GM23338 (cell line): ENCODE data around the gene BCOR.

Experiments
- CREB1 ChIP-seq: fragments of 250-450 bp; sonication (Bioruptor Pico); IDR thresholded peaks from 2 replicates; pipeline ENCODE4 v1.5.0; 2020; ENCODE audit warnings: low read depth, mild to moderate bottlenecking, moderate library complexity
- CTCF ChIP-seq, 2 experiments: fragments of 200-600 bp in 1 of 2; sonication (generic) in 1 of 2; conservative IDR thresholded peaks; 2 replicates each; pipeline versions ENCODE4 v1.5.1 to v1.6.1; 2016 to 2017; ENCODE audit warnings: antibody characterized with exemption in 2 of 2, low read depth in 2 of 2, mild to moderate bottlenecking in 2 of 2, moderate library complexity in 1 of 2
- EZH2 ChIP-seq: fragments of 200-600 bp; sonication (generic); IDR thresholded peaks from one replicate; pipeline ENCODE4 v1.8.0; 2017; ENCODE audit warnings: antibody characterized with exemption, mild to moderate bottlenecking, low read depth; ENCODE audit not compliant: unreplicated experiment
- EZH2phosphoT487 ChIP-seq: fragments of 200-600 bp; sonication (generic); IDR thresholded peaks from one replicate; pipeline ENCODE4 v1.8.1; 2018; ENCODE audit warnings: antibody characterized with exemption; ENCODE audit not compliant: unreplicated experiment
- JUNB ChIP-seq: IDR thresholded peaks from one replicate; pipeline ENCODE4 v1.6.1; 2016; ENCODE audit warnings: antibody characterized with exemption; ENCODE audit not compliant: unreplicated experiment
- NANOG ChIP-seq: IDR thresholded peaks from 2 replicates; pipeline ENCODE4 v1.6.1; 2016; ENCODE audit warnings: antibody characterized with exemption, borderline replicate concordance
- POLR2AphosphoS5 ChIP-seq: IDR thresholded peaks from 2 replicates; pipeline ENCODE4 v1.6.1; 2016; ENCODE audit warnings: antibody characterized with exemption, low read depth
- REST ChIP-seq: IDR thresholded peaks from one replicate; pipeline ENCODE4 v1.6.1; 2018; ENCODE audit warnings: antibody characterized with exemption; ENCODE audit not compliant: unreplicated experiment
- STAT1 ChIP-seq: IDR thresholded peaks from one replicate; pipeline ENCODE4 v1.6.1; 2016; ENCODE audit warnings: antibody characterized with exemption; ENCODE audit not compliant: unreplicated experiment
- ZNF114 ChIP-seq: fragments of 250-450 bp; sonication (Bioruptor Pico); IDR thresholded peaks from 2 replicates; pipeline ENCODE4 v1.5.0; 2020; ENCODE audit warnings: mild to moderate bottlenecking, moderate library complexity
- ZNF331 ChIP-seq: fragments of 250-450 bp; sonication (Bioruptor Pico); IDR thresholded peaks from 2 replicates; pipeline ENCODE4 v1.5.0; 2020; ENCODE audit warnings: low read depth, mild to moderate bottlenecking, moderate library complexity

- no peak for TF ChIP-seq CTCF (conservative IDR thresholded peaks at IDR 0.05; ENCODE audit: low read depth in 2 of 2)
- no peak for TF ChIP-seq POLR2AphosphoS5
- no peak for TF ChIP-seq EZH2
- TF ChIP-seq REST: no peak
- TF ChIP-seq EZH2phosphoT487: no peak
- TF ChIP-seq ZNF114 (CRISPR knock-in tag): no peak
- TF ChIP-seq CREB1: no peak
- no peak for TF ChIP-seq NANOG
- no peak for TF ChIP-seq ZNF331 (CRISPR knock-in tag)
- TF ChIP-seq JUNB: no peak
- no peak for TF ChIP-seq STAT1
Observed at GRCh38 chrX:40049084-40049641, 48.6 kb downstream of the BCOR start.
